HG03457 (cell line): Measurements from ENCODE around the gene CACNG6.
"Not testable (repeated sequence)": the region's sequence is repeated elsewhere in the genome, so short reads cannot be mapped to it uniquely, and the experiment has no call there.

Experiments
- ATAC-seq: cut with Tn5 transposase; IDR thresholded peaks from one replicate; pipeline ENCODE4 v1.9.1; 2021; ENCODE audit warnings: moderate number of reproducible peaks; ENCODE audit not compliant: unreplicated experiment

CACNG6 gene, protein sequence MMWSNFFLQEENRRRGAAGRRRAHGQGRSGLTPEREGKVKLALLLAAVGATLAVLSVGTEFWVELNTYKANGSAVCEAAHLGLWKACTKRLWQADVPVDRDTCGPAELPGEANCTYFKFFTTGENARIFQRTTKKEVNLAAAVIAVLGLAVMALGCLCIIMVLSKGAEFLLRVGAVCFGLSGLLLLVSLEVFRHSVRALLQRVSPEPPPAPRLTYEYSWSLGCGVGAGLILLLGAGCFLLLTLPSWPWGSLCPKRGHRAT

GRCh38 chr19:53991224-53992113 lies at the start of gene CACNG6:
Gene CACNG6 (plus strand): TSS chr19:53991637. CDS start chr19:53992878, 1,241 bp downstream.
- ATAC-seq: no peak

DNA sequence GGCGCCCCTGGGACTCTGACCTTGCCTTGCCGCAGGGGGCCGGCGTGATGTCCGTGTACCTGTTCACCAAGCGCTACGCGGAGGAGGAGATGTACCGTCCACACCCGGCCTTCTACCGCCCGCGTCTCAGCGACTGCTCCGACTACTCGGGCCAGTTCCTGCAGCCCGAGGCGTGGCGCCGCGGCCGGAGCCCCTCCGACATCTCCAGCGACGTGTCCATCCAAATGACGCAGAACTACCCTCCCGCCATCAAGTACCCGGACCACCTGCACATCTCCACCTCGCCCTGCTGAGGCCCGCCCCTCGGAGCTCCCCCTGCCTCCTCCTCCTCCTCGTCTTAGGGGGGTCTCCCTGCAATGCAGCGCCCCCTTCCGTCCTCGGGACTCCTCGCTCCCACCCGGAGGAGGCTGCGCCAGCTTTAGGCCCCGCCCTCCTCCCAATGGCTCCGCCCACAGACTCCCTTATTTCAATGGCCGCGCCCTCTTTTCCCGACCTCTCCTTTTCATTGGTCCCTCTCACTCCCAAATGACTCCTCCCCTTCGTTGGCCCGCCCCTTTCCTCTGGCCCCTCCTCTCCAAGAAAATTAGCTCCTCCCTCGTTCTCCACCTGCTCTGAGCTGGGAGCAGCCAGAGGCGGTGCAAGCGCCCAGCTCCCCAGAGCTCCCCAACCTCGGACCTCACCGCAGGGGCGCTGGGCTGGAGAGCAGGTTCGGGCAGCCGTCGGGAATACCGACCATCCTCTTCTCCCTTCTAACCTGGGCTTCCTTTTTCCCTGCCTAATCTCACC lies 49.2 kb upstream of the CACNG6 start:
- ATAC-seq: no peak

GRCh38 chr19:53944416-53944815 lies 47.0 kb upstream of the CACNG6 start:
- no peak for ATAC-seq

DNA sequence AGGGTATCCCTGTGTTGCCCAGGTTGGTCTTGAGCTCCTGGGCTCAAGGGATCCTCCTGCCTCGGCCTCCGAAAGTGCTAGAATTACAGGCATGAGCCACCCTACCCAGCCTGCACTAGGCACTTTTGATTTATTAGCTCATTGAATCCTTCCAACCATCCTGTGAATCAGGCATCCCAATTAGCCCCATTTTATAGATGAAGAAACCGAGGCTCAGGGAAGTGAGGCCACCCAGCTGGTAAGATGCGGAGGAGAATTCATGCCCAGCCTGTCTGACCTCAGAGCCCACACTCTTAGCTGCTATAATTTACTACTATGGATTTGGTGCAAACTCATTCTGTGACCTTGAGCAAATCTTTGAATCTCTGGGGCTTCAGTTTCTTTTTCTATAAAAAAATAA lies 46.5 kb upstream of the CACNG6 start:
- ATAC-seq: no peak

GRCh38 chr19:53945441-53945840 lies 46.0 kb upstream of the CACNG6 start:
- ATAC-seq: no peak

- no peak for ATAC-seq
Observed at GRCh38 chr19:53945998-53946397, 45.4 kb upstream of the CACNG6 start.

GRCh38 chr19:53947624-53948023 lies 43.8 kb upstream of the CACNG6 start:
- no peak for ATAC-seq

GRCh38 chr19:53948611-53949010 lies 42.8 kb upstream of the CACNG6 start:
- ATAC-seq: not testable (repeated sequence)

- no peak for ATAC-seq
Observed at GRCh38 chr19:53951436-53951835, 40.0 kb upstream of the CACNG6 start.

DNA sequence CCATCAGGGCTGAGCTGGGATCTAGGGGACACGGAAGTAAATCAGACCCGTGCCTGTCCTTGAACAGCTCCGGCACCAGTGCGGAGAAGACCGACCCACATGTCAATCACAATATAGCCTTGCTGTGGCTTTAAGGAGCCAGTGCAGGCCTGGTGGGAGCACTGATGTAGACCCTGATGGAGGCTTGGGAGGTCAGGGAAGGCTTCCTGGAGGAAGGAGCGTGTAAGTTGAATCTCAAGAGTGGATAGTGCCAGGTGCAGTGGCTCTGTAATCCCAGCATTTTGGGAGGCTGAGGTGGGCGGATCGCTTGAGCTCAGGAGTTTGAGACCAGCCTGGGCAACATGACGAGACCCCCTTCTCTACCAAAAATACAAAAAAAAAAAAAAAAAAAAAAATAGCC lies 39.5 kb upstream of the CACNG6 start:
- no peak for ATAC-seq

DNA sequence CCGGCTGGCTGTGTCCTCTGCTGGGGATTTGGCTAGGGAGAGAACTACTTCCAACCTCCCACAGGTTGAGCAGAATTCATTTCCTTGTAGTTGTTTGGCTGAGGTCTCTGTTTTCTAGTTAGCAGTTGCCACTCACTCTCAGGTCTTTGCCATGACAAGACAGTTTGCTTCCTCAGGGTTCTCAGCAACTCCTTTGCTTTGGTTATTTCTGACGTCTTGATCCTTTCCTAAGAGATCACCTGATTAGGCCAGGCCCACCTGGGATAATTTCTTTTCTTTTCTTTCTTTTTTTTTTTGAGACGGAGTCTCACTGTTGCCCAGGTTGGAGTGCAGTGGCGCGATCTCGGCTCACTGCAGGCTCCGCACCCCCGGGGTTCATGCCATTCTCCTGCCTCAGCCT lies 38.1 kb upstream of the CACNG6 start:
- no peak for ATAC-seq

GRCh38 chr19:53957448-53958167 lies 33.8 kb upstream of the CACNG6 start:
- no peak for ATAC-seq

- ATAC-seq: no peak
Observed at GRCh38 chr19:53958168-53958571, 33.3 kb upstream of the CACNG6 start.

- ATAC-seq: no peak
Observed at GRCh38 chr19:53958823-53959757, 32.3 kb upstream of the CACNG6 start.

DNA sequence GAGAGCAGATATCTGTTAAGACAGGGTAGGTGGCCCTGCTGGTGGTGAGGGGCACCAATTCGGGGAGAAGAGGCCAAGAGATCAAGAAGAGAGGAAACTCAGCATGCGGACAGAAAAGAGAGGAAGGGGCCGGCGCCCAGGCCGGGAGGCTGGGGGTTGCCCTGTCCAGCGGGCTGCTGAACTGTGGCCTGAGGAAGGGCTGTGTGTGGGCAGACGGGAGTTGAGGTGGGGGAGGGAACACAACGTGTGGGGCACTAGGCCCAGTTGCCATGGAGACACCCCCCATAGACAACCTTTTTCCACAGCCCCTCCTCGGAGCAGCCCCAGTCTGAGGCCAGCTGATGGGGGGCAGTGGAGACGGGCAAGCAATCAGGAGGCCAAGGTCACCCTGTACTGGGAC lies 31.2 kb upstream of the CACNG6 start:
- no peak for ATAC-seq

DNA sequence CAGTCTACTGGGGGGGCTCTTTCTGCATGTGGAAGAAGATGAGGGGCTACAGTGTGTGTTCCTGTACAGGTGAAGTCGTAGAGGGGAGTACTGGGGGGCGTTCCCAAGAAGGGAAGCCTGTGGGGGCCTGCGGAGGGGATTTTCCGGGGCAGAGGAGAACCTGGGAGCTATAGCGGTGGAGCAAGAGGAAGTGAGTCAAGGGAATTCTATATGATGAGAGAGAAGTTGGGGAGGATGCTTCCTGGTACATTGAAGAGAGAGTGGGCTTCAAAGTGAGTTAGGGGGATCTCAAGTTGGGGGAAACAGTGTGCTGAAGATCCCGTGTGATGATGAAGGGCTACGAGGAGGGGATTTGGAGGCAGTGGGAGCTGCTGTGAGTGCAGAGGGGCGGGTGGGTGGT lies 30.6 kb upstream of the CACNG6 start:
- ATAC-seq: no peak

- ATAC-seq: no peak
Observed at GRCh38 chr19:53961523-53962356, 29.7 kb upstream of the CACNG6 start.

DNA sequence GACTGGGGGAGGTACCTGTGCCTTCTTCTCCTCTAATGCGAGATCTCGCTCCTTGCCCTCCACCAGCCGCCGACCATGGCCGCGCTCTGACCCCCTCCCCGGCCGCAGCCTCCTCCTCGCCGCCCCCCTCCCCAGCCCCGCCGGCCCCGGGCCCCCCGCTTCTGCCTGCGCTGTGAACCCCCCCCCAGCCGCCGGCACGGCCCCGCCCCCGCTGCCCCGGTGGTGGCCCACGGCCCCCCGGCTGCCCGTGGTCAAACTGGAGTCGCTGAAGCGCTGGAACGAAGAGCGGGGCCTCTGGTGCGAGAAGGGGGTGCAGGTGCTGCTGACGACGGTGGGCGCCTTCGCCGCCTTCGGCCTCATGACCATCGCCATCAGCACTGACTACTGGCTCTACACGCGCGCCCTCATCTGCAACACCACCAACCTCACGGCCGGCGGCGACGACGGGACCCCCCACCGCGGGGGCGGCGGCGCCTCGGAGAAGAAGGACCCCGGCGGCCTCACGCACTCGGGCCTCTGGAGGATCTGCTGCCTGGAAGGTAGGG lies 28.5 kb upstream of the CACNG6 start, which contains the start of gene CACNG8:
TSS of gene CACNG8 (plus strand) at position 51 of the 545 bp plus-strand sequence.
- no peak for ATAC-seq
